ENCODE data around the gene RPL13.

The RPL13 gene

DNA sequence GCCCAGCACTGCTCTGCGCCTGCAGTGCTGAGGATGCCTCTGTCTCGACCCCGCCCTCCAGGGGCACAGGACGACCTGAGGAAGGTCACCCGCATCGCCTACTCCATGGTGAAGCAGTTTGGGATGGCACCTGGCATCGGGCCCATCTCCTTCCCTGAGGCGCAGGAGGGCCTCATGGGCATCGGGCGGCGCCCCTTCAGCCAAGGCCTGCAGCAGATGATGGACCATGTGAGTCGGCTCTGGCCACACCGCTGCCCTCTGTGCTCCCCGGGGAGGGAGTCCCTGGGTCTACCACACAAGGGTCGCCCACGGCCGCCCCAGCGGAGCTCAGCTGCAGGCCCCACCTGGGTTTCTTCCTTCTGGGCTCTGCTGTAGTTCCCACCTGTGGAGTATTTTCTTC lies 6.7 kb upstream of the RPL13 start:
- no peak overlapping the region for H3K4me2 ChIP-seq (ENCODE audit: low read depth, low read length)
- DNase-seq, result no peak
- H3K27me3 ChIP-seq (replicated peaks; ENCODE audit: insufficient read depth, low read length), result no peaks in the 10 kb centered on the region
- TF ChIP-seq EZH2 (optimal IDR thresholded peaks at IDR 0.05; ENCODE audit: low read depth, low read length) (no peak), EZH2phosphoT487 (IDR thresholded peaks at IDR 0.05; ENCODE audit: low read length) (no peak)
- TF ChIP-seq, protein P1, sequence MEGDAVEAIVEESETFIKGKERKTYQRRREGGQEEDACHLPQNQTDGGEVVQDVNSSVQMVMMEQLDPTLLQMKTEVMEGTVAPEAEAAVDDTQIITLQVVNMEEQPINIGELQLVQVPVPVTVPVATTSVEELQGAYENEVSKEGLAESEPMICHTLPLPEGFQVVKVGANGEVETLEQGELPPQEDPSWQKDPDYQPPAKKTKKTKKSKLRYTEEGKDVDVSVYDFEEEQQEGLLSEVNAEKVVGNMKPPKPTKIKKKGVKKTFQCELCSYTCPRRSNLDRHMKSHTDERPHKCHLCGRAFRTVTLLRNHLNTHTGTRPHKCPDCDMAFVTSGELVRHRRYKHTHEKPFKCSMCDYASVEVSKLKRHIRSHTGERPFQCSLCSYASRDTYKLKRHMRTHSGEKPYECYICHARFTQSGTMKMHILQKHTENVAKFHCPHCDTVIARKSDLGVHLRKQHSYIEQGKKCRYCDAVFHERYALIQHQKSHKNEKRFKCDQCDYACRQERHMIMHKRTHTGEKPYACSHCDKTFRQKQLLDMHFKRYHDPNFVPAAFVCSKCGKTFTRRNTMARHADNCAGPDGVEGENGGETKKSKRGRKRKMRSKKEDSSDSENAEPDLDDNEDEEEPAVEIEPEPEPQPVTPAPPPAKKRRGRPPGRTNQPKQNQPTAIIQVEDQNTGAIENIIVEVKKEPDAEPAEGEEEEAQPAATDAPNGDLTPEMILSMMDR (IDR thresholded peaks at IDR 0.05; ENCODE audit: low read length), result no peak
- H3K36me3 ChIP-seq (replicated peaks; ENCODE audit: insufficient read depth, low read length), result no peaks in the 10 kb centered on the region
- H3K4me3 ChIP-seq (ENCODE audit: low read length), result no peak overlapping the region
- no peak overlapping the region for H3K9ac ChIP-seq (ENCODE audit: low read length)
- no peaks in the 10 kb centered on the region for H3F3A ChIP-seq (ENCODE audit: insufficient read depth, low read length)
- H3K9me2 ChIP-seq (replicated peaks; ENCODE audit: insufficient read depth, low read length), result no peaks in the 10 kb centered on the region
- no peaks in the 10 kb centered on the region for H3K9me3 ChIP-seq (replicated peaks; ENCODE audit: insufficient read depth, low read length)
- no peaks in the 10 kb centered on the region for H4K20me1 ChIP-seq (ENCODE audit: insufficient read depth, low read length)
- H3K27ac ChIP-seq (ENCODE audit: low read length), result no peak overlapping the region
- H2AFZ ChIP-seq (ENCODE audit: low read length), result no peak overlapping the region
- no peaks in the 10 kb centered on the region for H3K79me2 ChIP-seq (ENCODE audit: low read length)
- H3K4me1 ChIP-seq (ENCODE audit: low read length), result no peaks in the 10 kb centered on the region

DNA sequence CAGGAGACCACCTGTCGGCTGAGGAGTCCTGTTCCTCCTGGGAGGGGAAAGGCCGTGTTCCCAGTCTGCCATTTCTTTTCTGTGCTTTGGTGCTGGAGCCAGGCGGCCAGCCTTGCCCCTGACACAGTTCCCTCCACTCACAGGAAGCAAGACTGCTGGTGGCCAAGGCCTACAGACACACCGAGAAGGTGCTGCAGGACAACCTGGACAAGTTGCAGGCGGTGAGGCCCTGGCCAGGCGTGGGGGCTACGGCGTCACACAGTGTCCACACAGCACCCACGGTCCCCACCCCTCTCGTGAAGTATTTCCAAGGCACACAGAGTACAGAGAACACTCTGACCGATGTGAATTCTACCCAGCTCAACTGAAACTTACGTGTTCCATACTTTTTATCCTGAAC lies 6.1 kb upstream of the RPL13 start:
- Histone ChIP-seq H4K20me1 (ENCODE audit: insufficient read depth, low read length) (no peaks in the 10 kb centered on the region), H3F3A (ENCODE audit: insufficient read depth, low read length) (no peaks in the 10 kb centered on the region), H2AFZ (ENCODE audit: low read length) (no peak overlapping the region), H3K4me2 (ENCODE audit: low read depth, low read length) (no peak overlapping the region), H3K79me2 (ENCODE audit: low read length) (no peaks in the 10 kb centered on the region), H3K4me1 (ENCODE audit: low read length) (no peaks in the 10 kb centered on the region), H3K27ac (ENCODE audit: low read length) (no peak overlapping the region), H3K4me3 (ENCODE audit: low read length) (no peak overlapping the region), H3K36me3 (replicated peaks; ENCODE audit: insufficient read depth, low read length) (no peaks in the 10 kb centered on the region), H3K9me2 (replicated peaks; ENCODE audit: insufficient read depth, low read length) (no peaks in the 10 kb centered on the region), H3K27me3 (replicated peaks; ENCODE audit: insufficient read depth, low read length) (no peaks in the 10 kb centered on the region), H3K9ac (ENCODE audit: low read length) (no peak overlapping the region), H3K9me3 (replicated peaks; ENCODE audit: insufficient read depth, low read length) (no peaks in the 10 kb centered on the region)
- no peak for TF ChIP-seq EZH2 (optimal IDR thresholded peaks at IDR 0.05; ENCODE audit: low read depth, low read length)
- TF ChIP-seq, protein P1 (IDR thresholded peaks at IDR 0.05; ENCODE audit: low read length), result no peak
- DNase-seq, result no peak

DNA sequence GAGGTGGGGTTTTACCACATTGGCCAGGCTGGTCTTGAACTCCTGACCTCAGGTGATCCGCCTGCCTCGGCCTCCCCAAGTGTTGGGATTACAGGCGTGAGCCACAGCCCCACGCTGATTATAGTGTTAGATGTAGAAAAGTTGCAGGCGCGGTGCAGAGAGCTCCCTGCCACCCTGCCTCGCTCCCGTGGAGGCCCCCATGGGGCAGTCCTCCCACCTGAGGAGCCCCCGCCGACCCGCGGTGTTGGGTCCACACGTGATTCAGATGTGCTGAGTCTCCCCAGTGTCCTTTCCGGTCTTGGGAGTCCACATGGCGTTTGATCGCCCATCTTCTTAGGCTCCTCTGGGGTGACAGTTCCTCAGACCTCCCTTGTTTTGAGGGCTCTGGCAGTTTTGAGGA lies 5.2 kb upstream of the RPL13 start:
- no peaks in the 10 kb centered on the region for H3K36me3 ChIP-seq (replicated peaks; ENCODE audit: insufficient read depth, low read length)
- H3F3A ChIP-seq (ENCODE audit: insufficient read depth, low read length), result no peaks in the 10 kb centered on the region
- H3K9ac ChIP-seq (ENCODE audit: low read length), result no peak overlapping the region
- H3K4me1 ChIP-seq (ENCODE audit: low read length), result no peaks in the 10 kb centered on the region
- TF ChIP-seq EZH2 (optimal IDR thresholded peaks at IDR 0.05; ENCODE audit: low read depth, low read length) (no peak), EZH2phosphoT487 (IDR thresholded peaks at IDR 0.05; ENCODE audit: low read length) (no peak)
- TF ChIP-seq, protein P1 (IDR thresholded peaks at IDR 0.05; ENCODE audit: low read length), result no peak
- no peaks in the 10 kb centered on the region for H3K9me2 ChIP-seq (replicated peaks; ENCODE audit: insufficient read depth, low read length)
- H3K79me2 ChIP-seq (ENCODE audit: low read length), result no peaks in the 10 kb centered on the region
- no peaks in the 10 kb centered on the region for H4K20me1 ChIP-seq (ENCODE audit: insufficient read depth, low read length)
- DNase-seq, result no peak
- no peak overlapping the region for H3K4me2 ChIP-seq (ENCODE audit: low read depth, low read length)
- H2AFZ ChIP-seq (ENCODE audit: low read length), result no peak overlapping the region
- H3K27ac ChIP-seq (ENCODE audit: low read length), result no peak overlapping the region
- no peaks in the 10 kb centered on the region for H3K9me3 ChIP-seq (replicated peaks; ENCODE audit: insufficient read depth, low read length)
- no peak overlapping the region for H3K4me3 ChIP-seq (ENCODE audit: low read length)
- H3K27me3 ChIP-seq (replicated peaks; ENCODE audit: insufficient read depth, low read length), result no peaks in the 10 kb centered on the region

Data from MM.1S (cell line).